ENCODE data around the gene ADAMTS3. TPM values are rescaled to one million over a fixed set of nuclear protein-coding genes. Genes with fewer than 3 reads are reported as not detected.

The ADAMTS3 gene
- total and polyA plus RNA-seq, 7 experiments from 2014 or later: 0.07 TPM; not detected in 6

DNA sequence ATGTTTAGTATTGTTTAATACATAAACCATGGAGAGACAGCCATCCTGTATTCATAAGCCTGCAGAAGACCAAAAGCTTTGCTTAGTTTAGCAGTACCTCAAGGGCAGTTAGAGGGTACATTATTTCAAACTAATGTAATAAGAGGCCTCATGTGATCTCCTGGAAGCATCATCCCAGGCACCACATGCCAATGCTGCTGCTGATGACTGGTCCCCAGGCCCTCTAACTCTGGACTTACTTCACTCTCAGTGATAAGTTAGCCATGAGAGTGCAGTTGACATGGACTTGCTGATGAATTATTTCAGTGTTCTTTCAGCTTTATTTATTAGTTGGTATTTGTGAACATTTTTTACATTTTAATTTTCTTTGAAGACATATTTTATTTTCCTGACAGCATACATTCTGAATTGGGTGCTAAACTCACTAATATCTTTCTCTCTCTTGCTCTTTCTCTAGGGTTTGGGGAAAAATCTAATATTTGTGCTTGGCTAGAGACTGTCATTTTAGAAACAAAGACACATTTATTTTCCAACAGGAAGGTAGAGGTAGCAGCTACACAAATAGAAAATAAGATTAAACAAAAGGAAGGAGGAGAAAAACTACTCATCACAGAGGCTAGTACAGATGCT is 329.4 kb downstream of the ADAMTS3 start:
- Histone ChIP-seq H3K27ac (ENCODE audit: low read depth, low read length) (no peak overlapping the region), H3K27me3 (ENCODE audit: control insufficient read depth in 2 of 2, insufficient read depth in 2 of 2, low read length in 2 of 2) (no peaks in the 10 kb centered on the region), H3K9me3 (ENCODE audit: control insufficient read depth in 2 of 3, low read length in 3 of 3) (no peaks in the 10 kb centered on the region), H3K36me3 (ENCODE audit: control insufficient read depth in 2 of 3, insufficient read depth in 3 of 3, low read length in 3 of 3) (no peaks in the 10 kb centered on the region), H3K4me3 (ENCODE audit: low read length) (no peak overlapping the region), H3K4me1 (ENCODE audit: control insufficient read depth in 2 of 2, insufficient read depth in 2 of 2, low read length in 2 of 2) (no peaks in the 10 kb centered on the region)
- Mint-ChIP-seq H3K9me3 (peaks cover 0 to 16% (median 4%) of the 10 kb centered on the region in 11 donors), H3K36me3 (no peaks in the 10 kb centered on the region), H3K4me3 (no peak overlapping the region), H3K4me1 (no peaks in the 10 kb centered on the region), H3K27me3 (peaks cover 0 to 7% (median 3%) of the 10 kb centered on the region in 5 donors), H3K27ac (no peak overlapping the region)
- intact Hi-C loops (cut with micrococcal nuclease): no loop called here
- POLR2A ChIA-PET: no interaction called here
- CTCF ChIA-PET: no interaction called here
- ATAC-seq (no peak), DNase-seq (no peak)
